DOHH2 (cell line): ENCODE results near the gene TMEM255A.

Source experiments
- CTCF ChIP-seq: fragments of 200-600 bp; sonication (generic); IDR thresholded peaks from one replicate; pipeline ENCODE4 v1.5.1; 2014; ENCODE audit warnings: antibody characterized with exemption, mild to moderate bottlenecking, low read depth, low read length; ENCODE audit not compliant: poor library complexity, severe bottlenecking
- EZH2phosphoT487 ChIP-seq: fragments of 200-600 bp; sonication (generic); IDR thresholded peaks from 2 replicates; pipeline ENCODE4 v1.6.1; 2017; ENCODE audit warnings: borderline replicate concordance, mild to moderate bottlenecking, antibody characterized with exemption, low read length, moderate library complexity, mixed read lengths

- no peak for TF ChIP-seq CTCF
- no peak for TF ChIP-seq EZH2phosphoT487
Measured at GRCh38 chrX:120274145-120274544, 37.1 kb downstream of the TMEM255A start.
